Measurements from ENCODE around the gene RANBP1.

RANBP1 gene

DNA sequence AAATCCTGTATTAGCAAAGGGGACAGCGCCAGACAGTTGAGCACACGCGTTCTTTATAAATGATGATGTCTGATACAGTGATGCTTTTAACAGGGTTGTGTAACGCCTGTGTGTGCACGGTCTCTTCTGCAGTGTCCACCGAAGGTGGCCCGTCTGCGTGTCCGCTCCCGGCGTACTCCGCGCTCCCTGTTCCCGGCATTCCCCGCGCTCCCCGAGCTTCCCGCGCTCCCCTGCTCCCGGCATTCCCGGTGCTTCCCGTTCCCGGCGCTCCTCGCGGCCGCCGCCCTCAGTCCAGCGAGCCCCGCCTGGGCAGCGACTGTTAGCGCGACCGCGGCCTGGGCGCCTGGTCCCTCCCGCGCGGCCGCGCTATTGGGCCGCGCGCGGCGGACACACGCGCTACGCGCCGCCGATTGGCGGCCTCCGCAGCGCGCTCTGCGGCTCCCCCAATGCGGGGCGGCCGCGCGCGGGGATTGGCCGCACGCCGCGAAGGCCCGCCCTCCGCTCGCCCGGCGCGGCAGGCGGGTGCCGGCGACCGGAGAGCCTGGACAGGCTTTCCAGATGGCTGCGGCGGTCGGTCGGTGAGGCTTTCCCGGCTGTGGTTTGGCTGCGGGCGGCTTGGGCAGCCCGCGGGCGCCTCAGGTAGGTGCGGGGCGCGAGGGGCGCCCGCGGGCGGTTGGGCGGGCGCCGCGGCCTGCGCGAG lies 36.0 kb upstream of the RANBP1 start, which contains the start of gene DGCR8:
Gene DGCR8, plus strand, starts transcription at position 497 of the 700 bp plus-strand sequence. CDS start 5,723 bp downstream, outside the sequence.
- H3K4me3 ChIP-seq (ENCODE audit: low read length): peak within 1 kb of the TSS; percentile 73
- DNase-seq (ENCODE audit: low read depth): peak; percentile 94
- TF ChIP-seq, protein P1, sequence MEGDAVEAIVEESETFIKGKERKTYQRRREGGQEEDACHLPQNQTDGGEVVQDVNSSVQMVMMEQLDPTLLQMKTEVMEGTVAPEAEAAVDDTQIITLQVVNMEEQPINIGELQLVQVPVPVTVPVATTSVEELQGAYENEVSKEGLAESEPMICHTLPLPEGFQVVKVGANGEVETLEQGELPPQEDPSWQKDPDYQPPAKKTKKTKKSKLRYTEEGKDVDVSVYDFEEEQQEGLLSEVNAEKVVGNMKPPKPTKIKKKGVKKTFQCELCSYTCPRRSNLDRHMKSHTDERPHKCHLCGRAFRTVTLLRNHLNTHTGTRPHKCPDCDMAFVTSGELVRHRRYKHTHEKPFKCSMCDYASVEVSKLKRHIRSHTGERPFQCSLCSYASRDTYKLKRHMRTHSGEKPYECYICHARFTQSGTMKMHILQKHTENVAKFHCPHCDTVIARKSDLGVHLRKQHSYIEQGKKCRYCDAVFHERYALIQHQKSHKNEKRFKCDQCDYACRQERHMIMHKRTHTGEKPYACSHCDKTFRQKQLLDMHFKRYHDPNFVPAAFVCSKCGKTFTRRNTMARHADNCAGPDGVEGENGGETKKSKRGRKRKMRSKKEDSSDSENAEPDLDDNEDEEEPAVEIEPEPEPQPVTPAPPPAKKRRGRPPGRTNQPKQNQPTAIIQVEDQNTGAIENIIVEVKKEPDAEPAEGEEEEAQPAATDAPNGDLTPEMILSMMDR (conservative IDR thresholded peaks at IDR 0.05; ENCODE audit: low read length): no peak

DNA sequence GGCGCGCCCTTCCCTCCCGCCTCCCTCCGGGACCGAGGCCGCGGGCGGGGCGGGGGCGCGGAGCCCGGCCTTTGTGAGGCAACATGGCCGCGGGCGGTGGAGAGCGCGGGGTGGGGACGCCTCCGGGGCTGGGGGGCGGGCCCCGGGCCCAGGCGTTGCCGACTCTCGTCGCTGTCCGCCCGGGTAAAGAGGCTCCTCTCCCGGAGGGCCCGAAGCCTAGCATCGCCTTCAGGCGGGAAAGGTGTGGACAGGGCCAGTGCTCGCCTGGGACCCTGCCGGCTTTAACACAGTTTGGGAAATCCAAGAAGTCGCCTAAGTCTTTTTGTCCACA lies 35.5 kb upstream of the RANBP1 start:
- DNase-seq (ENCODE audit: low read depth): peak; percentile 49
- peak overlapping the region; percentile 73 for H3K4me3 ChIP-seq (ENCODE audit: low read length)
- TF ChIP-seq, protein P1 (conservative IDR thresholded peaks at IDR 0.05; ENCODE audit: low read length): no peak

DNA sequence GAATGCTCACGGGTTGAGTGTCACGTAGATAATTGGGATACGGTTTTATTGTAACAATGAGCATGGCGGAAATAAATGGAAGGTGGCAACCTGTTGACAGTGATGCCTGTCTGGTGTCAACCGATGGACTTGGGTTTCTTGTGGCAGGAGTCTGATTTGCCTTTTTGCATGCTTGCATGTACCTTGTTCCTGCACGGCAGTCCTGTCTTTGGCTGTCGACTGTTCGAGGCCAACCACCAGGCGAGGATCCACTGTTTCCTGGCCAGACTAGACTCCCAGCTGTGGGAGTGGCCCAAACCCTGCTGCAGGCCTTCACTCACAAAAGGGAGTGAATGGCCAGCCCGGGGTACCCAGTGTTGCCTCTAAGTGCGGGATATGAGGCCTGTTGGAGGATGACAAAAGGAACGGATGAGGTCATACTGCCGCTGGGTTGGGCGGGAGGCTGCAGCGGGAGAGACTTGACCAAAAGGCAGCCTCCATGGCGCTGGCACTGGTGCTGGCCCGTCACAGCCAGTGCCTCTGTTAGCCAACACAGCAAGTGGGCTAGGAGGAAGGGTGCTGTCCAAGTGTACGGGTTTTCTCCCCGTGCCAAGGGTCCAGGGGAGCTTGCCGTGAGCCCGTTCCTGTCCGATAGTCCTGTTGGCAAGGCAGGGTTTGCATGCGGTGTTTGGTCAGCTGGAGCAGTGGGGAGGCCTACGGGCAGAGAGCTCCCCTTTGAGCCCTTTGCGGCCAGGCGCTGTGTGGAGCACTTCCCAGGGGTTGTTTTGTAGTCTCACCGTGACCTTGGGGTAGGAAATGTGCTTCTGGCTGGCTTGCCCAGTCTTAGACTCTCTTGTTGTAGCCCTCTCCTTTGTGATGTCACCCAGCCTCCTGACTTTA lies 34.9 kb upstream of the RANBP1 start:
- TF ChIP-seq, protein P1 (conservative IDR thresholded peaks at IDR 0.05; ENCODE audit: low read length): no peak
- peak overlapping the region; percentile 73 for H3K4me3 ChIP-seq (ENCODE audit: low read length)
- peak; percentile 53 for DNase-seq (ENCODE audit: low read depth)

DNA sequence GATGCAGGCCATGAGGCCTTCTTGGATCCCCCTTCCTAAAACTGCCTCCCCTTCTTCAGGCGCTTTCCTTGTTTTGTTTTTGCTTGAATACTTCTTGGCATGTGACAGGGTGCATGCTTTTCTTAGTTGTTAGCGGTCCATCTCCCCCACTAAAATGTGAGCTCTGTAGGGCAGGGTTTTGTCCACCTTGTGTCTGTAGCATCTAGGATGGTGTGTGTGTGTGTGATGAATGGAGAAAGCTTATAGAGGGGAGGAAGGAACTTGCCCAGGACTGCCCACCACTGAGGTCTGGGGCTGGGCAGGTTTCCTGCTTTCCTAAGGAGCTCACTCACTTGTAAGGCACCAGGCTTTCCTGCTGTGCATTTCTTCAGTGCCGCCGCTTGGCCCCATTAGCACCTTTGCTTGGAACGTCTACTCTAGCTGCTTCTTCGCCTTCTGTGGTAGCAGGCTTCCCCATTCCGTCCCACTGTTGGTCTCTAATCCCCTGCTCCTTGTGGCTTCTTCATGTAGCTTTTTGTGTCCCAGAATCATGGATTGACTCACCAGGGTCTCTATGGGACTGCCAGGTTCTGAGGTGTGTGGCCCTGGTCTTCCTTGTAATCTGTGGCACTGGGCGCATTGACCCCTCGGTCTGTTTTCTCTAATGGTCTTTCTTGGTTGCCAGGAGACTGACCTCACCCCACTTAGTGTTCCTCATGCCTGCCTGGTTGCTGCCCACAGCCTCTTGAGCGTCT lies 32.6 kb upstream of the RANBP1 start:
- TF ChIP-seq, protein P1 (conservative IDR thresholded peaks at IDR 0.05; ENCODE audit: low read length): no peak
- no peak for DNase-seq (ENCODE audit: low read depth)
- no peak overlapping the region for H3K4me3 ChIP-seq (ENCODE audit: low read length)

DNA sequence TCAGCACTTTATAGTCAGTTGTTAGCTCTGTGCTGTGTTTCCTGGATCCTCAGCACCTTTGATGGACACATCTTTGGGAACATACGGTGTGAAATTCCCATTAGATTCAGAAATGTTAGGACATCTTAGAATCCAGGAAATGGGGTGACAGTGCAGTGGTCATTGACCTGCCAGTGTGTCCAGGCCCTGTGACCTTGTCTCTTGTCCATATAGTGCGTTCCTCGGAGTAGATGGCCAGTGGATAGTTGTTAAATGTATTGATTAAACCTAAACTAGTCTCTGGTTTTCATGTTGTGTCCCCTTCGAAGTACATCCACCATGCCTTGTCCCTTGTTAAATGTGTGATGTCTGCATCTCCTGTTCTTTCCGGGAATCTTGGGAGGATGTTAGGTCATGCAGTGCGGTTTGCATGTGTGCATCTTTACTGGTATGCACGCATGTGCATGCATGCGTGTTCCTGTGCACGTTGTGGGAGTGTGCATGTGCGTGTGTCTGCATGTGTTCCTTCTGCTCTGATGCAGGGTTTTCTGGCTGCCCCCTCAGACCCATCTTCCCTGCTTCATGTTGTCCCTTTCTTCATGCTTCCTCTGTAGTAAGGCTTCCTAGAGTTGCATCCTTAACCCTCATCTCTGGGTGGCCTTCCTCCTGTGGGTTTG lies 31.9 kb upstream of the RANBP1 start:
- no peak for DNase-seq (ENCODE audit: low read depth)
- TF ChIP-seq, protein P1 (conservative IDR thresholded peaks at IDR 0.05; ENCODE audit: low read length): no peak
- no peak overlapping the region for H3K4me3 ChIP-seq (ENCODE audit: low read length)

DNA sequence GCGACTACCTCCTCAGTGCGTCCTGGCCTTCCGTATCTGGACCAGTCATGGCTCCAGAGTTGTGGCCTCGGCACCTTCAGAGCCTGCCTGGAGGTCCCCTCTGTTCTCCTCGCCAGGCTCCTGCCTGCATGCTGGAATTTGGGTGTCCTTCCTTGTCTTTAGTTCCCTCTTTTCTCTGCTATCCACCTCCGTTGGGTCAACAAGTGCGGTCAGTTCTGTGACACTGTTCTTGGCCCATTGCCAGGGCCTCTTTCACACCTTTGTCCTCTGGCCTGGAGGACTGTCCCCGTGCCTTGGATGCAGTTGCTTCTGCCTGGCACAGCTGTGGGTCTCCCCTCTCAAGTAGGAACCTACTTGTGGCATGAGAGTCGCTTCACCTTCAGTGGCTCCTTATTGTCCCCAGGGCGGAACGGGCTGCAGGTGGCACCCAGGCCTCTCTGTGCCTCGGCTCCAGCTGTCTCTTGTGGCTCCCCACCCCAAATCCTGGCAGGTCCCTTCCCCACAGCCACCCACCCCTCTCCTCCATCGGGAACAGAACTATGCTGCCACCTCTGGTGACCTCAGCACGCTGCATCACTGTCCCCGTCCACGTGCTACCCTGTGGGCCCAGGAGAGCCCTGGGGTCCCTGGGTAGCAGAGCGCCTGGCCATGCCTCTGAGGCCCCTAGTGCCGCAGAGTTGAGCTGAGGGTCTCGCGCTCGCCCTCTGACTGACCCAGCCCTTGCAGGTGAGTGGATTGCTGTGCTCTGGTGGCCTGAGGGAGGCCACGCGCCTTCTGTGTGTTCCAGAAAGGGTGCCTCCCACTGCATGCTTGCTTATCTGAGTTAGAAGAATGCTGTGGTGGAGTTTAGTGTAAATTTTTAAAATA lies 31.1 kb upstream of the RANBP1 start:
- DNase-seq (ENCODE audit: low read depth): no peak
- TF ChIP-seq, protein P1 (conservative IDR thresholded peaks at IDR 0.05; ENCODE audit: low read length): peak; percentile 37
- H3K4me3 ChIP-seq (ENCODE audit: low read length): no peak overlapping the region
